Measurements from ENCODE around the gene AP3S2. TPM values are rescaled to one million over a fixed set of nuclear protein-coding genes. Genes with fewer than 3 reads are reported as not detected.

The AP3S2 gene
- total and polyA plus RNA-seq, 2 of the 13 experiments (the other 11 are each of a cell fraction or from before 2014, with no cell fraction given), result 17.6 to 44.4 TPM

- TF ChIP-seq ZNF589 (CRISPR knock-in tag; conservative IDR thresholded peaks at IDR 0.05) (no peak), TARDBP (CRISPR knock-in tag; IDR thresholded peaks at IDR 0.05) (no peak), CC2D1A (CRISPR knock-in tag; IDR thresholded peaks at IDR 0.05) (no peak), HNF4G (IDR thresholded peaks at IDR 0.05; ENCODE audit: borderline replicate concordance, low read depth, low read length) (no peak), HNF4G (CRISPR knock-in tag; IDR thresholded peaks at IDR 0.05; ENCODE audit: borderline replicate concordance, low read depth) (no peak), CHD4 (IDR thresholded peaks at IDR 0.05; ENCODE audit: borderline replicate concordance, low read length) (no peak), NFE2L1 (CRISPR knock-in tag; IDR thresholded peaks at IDR 0.05; ENCODE audit: borderline replicate concordance) (no peak), ZNF766 (CRISPR knock-in tag; IDR thresholded peaks at IDR 0.05; ENCODE audit: borderline replicate concordance) (no peak), ZNF772 (CRISPR knock-in tag; IDR thresholded peaks at IDR 0.05) (no peak), KIAA2018 (CRISPR knock-in tag; IDR thresholded peaks at IDR 0.05; ENCODE audit: borderline replicate concordance) (no peak), ZNF138 (CRISPR knock-in tag; IDR thresholded peaks at IDR 0.05; ENCODE audit: low read depth) (no peak)
- TF ChIP-seq, protein P1, sequence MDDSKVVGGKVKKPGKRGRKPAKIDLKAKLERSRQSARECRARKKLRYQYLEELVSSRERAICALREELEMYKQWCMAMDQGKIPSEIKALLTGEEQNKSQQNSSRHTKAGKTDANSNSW (CRISPR knock-in tag; IDR thresholded peaks at IDR 0.05; ENCODE audit: borderline replicate concordance), result no peak
Observed at GRCh38 chr15:89917442-89918101, 23.8 kb upstream of the AP3S2 start (continued).

All from HepG2 (cell line).